Erythroblast (primary cell): ENCODE results near the gene AGTPBP1.

Experiments used
- GATA1 ChIP-seq: IDR thresholded peaks from 2 replicates; pipeline ENCODE4 v1.6.1; 2011; ENCODE audit warnings: low read depth, mild to moderate bottlenecking, control low read depth, low read length, moderate library complexity
- POLR2A ChIP-seq: IDR thresholded peaks from 2 replicates; pipeline ENCODE4 v1.6.1; 2011; ENCODE audit warnings: mild to moderate bottlenecking, low read length

DNA sequence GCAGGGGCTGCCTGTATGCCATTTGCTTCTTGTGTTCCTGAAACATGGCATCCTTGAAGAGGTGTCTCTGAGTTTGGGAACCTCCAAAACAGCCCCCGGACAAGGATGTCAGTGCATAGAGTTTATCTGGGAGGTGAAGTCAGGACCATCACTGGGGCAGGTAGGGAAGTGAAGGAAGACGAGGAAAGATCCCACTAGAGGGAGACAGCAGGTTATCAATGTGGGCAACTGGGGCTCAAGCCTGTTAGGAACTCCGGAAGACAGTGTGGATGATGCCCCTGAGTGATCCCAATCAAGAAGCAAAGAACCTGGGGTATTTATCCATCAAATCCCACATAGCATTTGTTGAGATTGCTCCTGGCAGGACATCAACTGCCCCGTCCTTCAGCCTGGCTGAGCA is 233.1 kb downstream of the AGTPBP1 start:
- no peak for TF ChIP-seq POLR2A
- no peak for TF ChIP-seq GATA1
